G401 (cell line): ENCODE results near the gene ZFR. TPM values are rescaled to one million over a fixed set of nuclear protein-coding genes. Genes with fewer than 3 reads are reported as not detected.

Experiments used
- DNase-seq: peaks from one replicate; pipeline ENCODE4 v3.0.0-alpha.2; 2015; ENCODE audit warnings: low spot score
- in situ Hi-C: cut with HindIII; loops from 2 replicates; pipeline ENCODE4 v1.10.0; 2016; ENCODE audit warnings: low sequenced_read_pairs, mixed read lengths
- total RNA-seq: library from RNA; depleted of rRNA; stranded (reverse); fragments of >200 nt; shearing (Covaris generic); gene quantifications from 2 replicates; pipeline ENCODE4 v1.2.3, GENCODE V29; 2014; rRNA removed

The ZFR gene
- total RNA-seq: 62.1 and 93.9 TPM in 2 replicates

DNA sequence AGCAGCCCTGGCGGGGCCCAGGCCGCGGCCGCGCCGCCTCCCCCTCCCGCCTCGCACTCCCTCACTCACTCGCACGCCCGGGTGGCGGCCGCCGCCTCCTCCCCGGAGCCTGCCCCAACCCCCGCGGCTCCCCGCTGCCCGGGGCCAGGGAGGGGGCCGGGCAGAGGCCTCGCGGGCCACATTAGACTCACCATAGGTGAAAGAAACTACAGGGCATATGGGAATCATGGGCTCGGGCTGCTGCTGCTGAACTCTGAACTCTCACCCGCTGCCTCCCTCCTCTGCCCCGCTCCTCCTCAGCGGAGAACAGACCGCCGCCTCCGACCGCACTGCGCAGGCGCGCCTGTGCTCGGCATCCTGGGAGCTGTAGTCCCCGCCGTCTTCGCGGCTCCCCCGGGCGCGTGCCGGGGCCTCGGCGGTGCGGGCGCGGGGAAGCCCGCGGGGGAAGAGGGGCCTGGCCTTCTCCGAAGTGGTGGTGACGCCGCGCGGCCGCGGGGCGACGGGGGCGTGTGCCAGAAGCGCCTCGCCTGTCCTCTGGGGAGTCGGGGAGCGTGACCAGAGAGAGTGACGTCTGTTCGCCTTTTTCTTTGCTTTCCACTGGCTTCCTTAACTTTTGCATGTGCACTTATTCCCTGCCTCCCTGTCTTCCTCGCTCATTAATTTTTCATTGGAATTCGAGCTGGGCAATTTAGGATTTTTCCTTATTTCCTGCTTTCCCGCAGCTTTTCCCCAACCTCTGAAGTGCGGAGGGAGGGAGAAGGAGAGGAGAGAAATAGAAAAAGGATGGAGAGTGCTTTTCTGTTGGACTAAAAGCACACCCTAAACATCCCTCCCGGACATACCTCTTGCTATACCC is at the start of gene ZFR:
TSS of gene ZFR (minus strand) at position 310 of the 856 bp plus-strand sequence. CDS start at position 228, 82 bp downstream.
- peak; percentile 87 for DNase-seq
- in situ Hi-C loops: no loop called here

DNA sequence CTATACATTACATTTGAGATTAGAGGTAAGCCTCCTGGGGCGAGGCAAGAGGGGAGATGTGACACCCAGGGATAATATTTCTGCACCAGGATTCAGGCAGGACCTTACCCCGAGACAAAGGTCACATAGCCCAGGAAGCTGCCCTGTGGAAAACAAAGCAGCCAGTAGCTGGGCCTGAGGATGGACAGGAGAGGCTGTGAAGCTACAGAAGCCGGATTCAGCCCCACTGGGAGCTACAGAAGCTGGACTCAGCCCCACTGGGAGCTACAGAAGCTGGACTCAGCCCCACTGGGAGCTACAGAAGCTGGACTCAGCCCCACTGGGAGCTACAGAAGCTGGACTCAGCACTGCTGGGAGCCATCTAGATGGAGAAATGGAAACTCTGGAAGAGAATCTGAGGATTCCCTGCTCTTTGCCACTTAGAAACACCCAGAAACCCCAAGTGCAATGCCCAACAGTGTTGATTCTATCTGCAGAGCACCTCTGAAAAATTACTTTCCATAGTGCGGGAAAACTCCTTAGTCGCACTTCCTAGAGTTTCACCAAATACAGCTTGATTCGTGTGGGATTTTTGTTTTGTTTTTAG is 46.5 kb upstream of the ZFR start:
- in situ Hi-C loops: no loop called here
- DNase-seq: no peak

DNA sequence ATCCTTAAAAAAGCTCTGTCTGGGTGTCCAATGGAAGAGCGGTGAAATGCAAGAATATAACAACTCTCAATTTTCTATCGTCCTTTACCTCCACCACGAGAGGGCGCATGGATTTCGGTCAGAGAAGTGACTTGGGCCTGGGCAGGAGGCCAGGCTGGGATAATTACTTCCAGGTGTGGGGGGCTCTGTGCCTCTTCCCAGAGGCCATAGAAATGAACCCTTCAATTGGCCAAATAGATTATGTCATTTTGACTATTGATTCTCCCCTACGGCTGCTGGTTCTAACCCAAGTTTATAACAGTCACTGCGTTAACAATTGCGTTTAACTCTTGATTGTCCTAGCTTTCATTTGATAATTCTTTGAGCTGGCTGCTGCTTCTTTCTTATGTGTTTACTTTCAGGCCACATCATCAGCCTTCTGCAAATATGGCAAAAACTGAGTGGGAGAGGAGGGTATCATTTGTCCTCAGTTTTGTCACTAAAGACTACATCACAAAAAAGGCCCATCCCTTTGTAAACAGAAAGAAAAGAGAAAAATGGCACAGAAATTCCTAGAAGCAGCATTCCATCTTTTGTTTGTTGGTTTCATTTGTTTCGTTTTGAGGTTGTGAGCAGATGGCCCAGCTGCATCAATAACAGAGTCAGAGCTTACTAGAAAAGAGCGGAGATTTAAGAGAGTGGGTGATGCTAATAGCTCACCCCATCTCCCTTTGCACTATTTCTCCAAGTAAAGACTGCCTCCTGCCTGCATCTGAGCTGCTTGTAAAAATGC is 45.4 kb upstream of the ZFR start:
- peak; percentile 62 for DNase-seq
- in situ Hi-C loops: no loop called here

DNA sequence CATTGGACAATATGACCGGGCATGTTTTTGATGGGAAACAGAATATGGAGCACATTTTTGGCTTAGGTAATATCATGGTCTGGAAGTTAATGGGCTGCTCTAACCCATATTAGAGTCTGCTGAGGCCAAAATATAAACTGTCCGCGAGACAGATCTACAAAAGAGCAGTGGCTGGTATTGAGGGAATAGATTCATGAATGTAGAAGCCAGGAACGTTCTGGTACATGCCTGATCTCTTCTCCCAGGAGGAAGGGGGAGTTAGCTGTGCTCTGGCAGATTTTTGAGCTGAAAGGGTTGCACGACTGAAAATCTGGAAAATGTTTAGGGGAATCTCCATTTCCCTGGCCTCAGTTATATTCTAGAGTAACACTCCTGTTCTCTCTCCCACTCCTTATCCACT is 42.9 kb upstream of the ZFR start:
- in situ Hi-C loops: no loop called here
- no peak for DNase-seq

DNA sequence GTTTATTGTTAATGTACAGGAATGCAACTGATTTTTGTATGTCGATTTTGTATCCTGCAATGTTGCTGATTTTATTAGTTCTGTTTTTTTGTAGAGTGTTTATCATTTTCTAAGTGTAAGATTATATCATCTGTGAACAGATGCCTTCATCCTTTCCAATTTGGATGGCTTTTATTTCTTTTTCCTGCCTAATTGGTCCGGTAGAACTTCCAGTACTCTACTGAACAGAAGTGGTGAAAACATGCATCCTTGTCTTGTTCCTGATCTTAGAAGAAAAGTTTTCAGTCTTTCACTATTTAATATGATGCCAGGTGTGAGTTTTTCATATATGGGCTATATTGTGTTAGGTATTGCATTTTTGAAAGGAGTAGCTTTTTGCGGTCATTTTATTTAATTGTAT is 42.5 kb upstream of the ZFR start:
- in situ Hi-C loops: no loop called here
- DNase-seq: no peak

DNA sequence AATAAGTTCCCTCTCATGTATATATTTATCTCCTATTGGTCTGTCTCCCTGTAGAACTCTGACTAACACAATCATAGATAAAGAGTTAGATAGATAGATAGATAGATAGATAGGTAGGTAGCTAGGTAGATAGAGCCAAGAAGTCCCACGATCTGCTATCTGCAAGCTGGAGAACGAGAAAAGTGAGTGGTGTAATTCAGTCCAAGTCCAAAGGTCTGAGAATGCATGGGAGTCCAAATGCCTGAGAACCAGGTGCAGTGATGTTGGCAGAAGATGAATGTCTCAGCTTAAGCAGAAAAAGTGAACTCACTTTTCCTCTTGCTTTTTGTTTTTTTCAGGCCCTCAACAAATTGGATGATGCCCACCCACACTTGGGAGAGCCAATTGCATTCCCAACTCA is 37.7 kb upstream of the ZFR start:
- in situ Hi-C loops: no loop called here

DNA sequence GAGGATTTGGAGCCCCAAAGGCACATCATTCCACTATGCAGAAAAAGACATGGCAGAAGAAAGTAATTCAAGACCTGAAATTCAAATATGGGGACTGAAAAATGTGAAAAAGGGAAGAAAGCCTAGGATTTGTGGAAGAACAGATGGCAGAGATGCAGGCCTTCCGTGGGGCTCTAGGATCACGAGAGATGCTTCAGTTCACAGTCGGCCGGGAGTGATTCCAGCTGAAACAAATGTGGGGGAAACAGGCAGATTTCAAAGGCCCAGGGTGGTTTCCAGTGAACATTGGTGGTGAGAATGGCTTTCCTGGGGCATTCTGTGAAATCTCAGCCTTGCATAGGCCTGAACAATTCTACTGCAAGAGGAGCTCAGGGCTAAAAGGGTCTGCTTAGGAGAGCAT is 34.6 kb upstream of the ZFR start:
- in situ Hi-C loops: no loop called here

More for the DNA sequence above, 37.7 kb upstream of the ZFR start:
- no peak for DNase-seq

DNA sequence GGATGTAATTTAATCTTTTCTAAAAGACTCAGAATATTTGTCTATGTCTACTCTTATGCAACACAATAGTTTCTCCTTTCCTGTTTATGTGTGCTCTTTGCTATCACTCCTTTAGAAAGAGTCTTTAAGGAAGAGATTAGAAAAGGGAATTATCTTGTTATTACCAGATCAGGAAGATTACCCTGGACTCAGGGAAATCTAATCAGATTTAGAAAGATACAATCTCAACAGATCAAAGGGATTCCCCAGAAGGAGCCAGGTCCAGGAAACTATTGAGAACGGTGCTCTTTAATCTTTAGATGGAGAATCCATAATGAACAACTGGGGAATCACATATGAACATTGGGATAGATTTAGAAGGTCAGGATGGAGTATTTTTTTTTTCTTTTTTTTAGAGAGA is 32.4 kb upstream of the ZFR start:
- no peak for DNase-seq
- in situ Hi-C loops: no loop called here

More for the DNA sequence above, 34.6 kb upstream of the ZFR start:
- no peak for DNase-seq

DNA sequence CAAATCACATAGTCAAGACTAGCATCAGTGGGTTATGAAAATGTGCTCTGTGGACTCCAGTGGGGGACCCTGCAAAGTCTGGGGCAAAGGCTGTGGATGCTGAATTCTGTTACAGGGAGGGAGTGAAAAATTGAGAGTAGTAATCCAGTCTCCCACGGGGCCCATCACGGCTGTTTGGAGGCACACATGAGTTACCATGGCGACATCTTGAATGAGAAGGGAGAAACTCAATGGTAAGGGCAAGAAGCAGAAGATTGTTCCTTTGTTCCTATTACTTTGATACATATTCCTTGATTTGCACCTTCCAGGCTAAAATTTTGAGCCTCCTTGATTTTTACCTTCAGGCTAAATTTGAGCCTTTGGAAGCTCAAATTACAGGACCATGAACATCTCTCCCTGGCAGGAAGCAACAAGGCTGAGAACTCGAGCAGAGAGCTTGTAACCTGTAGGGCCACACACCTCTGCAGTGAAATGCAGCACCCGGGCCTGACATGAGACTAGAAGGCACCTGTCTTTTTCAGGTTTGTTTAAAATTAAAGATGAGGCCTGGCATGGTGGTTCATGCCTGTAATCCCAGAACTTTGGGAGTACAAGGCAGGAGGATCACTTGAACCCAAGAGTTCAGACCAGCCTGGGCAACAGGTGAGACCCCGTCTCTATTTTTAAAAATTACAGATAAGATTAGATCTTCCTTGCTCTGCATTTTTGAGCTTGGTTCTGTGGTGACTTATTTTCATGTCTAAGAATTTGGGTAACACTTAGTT is 31.0 kb upstream of the ZFR start:
- in situ Hi-C loops: no loop called here
- no peak for DNase-seq

DNA sequence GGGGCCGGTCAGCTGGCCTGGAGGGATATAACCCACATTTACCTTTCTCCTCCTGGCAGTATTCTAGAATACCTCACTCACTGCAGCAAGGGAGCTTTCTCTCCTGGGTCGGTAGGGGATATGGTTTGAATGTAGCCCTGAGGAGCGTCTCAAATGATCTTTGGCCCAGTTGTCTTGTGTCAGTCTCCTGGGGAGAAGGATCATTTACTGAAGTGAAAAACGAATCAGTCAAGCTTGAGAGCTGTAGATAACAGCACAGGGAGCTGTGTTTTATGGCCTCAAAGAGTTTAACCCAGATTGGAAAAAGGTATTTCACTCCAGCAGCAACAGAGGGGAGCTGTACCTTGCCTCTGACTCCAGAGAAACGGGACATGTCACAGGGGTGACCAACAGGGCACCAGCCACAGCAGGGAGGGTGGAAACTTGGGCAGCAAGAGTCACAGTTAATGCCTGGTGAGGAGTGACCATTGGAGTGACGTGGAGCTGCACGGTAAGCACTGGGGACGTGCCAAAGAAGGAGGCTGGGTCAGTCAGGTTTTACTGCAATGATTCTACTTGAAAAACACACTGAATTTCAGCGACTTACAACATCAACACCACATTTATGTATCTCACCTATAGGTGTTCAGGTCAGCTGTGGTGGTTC is 29.8 kb upstream of the ZFR start:
- in situ Hi-C loops: no loop called here
- no peak for DNase-seq

DNA sequence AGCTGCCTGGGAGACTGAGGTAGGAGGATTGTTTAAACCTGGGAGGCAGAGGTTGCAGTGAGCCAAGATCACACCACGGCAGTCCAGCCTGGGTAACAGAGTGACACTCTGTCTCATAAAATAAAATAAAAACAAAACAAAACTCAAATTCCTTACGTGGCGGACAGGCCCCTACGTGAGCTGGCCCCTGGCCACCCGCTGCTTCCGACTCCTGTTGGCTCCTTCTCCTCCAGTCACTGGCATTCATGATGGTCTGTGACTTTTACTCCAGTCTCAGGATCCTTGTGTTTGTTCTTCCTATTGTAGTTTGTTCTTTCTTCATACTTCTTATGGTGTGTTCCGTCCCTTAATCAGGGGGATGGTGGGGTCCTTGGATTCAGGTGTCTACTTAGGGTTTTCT is 28.5 kb upstream of the ZFR start:
- no peak for DNase-seq
- in situ Hi-C loops: no loop called here

DNA sequence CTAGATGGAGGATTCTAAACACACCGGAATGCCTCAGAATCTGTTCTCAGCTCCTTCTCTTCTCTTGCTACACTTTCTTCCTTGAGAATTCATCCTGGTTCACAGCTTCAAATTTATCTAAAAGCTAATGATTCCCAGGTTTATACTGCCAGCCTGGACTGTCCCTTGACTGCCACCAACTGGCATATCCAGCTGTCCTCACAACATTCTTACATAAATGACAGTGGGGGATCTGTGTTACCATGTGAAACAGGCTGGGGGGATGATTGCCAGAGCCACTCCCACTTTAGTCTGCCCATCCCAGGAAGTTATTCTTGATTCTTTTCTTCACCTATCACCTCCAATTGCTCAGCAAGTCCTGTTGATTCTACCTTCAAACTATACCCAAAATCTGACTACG is 27.2 kb upstream of the ZFR start:
- in situ Hi-C loops: no loop called here
- DNase-seq: no peak

DNA sequence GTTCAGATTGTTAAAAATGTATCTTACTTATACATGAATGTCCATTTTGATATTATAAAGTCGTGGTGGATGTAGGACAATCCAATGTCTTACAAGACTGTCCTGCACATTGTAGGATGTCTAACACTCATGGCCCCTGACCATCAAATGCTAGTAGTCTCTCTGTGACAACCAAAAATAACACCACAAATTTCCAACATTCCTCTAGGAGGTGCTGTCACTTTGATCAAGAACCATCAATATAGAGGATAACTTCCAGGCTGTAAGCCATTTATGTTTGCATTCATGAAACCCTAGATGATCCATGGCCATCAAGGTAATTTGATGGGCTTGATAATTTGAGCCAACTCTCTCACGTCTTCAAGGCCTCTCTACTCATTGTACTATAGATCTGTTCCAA is 20.5 kb upstream of the ZFR start:
- DNase-seq: no peak
- in situ Hi-C loops: no loop called here

DNA sequence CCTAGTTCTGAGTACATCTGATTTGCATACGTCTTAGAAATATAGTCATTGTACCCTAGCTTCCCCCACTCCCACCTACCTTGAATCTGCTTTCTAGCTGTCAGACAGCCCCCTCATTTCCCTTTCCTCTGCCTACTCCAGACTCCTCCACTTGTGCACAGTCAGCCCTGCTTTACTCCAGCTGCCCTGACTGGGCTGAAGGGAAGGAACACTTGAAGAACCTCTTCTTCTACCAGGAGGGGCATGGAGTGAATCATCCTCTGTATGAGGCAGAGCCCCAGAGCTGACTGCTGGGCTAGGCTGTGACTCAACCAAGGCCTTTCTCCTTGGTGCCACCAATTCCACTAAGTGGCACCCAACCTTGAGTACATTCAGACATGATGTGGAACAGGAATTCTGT is 18.1 kb upstream of the ZFR start:
- in situ Hi-C loops: no loop called here
- DNase-seq: no peak

DNA sequence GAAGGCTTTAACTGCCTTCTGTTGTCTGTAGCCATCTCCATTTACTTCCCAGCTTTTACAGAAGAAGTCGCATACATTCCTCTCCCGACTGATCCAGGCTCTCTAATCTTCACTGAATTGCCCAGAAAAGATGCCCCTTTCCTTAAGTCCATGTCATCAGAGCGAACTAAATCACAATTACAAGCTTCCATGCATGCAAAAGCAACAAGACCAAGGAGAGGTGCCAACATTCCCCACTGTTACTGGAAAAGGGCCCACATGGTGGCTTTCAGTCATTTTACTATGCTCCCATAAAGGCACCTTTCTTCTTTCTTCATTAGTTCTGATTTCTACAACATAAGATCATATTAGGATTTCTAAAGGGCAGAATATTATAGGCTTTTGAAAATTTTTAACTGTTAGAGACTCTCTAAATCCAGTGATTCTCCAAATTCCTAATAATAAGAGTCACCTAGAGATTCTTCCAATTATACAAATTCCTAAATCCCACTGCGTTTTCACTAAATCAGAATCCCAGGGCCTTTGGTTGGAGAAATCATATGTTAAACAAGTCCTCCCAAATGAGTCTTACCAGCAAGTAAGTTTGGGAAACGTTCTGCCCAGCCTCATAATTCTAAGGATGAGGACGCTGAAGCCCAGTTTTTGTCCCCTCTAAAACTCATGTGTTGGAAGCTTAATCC is 17.0 kb upstream of the ZFR start:
- DNase-seq: peak; percentile 40
- in situ Hi-C loops: no loop called here

DNA sequence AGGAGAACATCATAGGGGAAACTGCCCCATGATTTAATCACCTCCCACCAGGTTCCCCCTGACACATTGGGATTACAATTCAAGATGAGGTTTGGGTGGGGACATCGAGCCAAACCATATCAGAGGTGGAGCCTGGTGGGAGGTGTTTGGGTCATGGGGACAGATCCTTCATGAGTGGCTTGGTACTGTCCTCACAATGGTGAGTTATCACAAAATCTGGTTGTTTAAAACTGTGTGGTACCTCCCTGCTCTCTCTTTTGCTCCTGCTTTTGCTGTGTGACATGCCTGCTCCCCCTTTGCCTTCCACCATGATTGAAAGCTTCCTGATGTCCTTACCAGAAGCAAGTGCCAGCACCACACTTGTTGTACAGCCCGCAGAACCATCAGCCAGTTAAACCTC is 16.2 kb upstream of the ZFR start:
- in situ Hi-C loops: no loop called here
- no peak for DNase-seq

DNA sequence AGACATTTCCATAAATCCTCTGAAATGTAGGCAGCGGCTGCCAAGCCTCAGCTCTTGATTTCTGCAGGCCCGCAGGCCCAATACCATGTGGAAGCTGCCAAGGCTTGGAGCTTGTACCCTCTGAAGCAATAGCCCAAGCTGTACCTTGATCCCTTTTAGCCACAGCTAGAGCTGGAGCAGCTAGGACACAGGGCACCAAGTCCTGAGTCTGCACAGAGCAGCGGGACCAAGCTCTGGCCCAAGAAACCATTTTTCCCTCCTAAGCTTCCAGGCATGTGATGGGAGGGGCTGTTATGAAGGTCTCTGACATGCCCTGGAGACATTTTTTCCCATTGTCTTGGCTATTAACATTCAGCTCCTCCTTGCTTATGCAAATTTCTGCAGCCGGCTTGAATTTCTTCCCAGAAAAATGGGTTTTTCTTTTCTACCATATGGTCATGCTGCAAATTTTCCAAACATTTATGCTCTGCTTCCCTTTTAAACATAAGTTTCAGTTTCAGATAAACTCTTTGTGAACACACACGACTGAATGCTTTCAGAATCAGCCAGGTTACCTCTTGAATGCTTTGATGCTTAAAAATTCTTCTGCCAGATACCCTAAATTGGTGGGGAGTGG is 14.4 kb upstream of the ZFR start:
- in situ Hi-C loops: no loop called here
- DNase-seq: no peak

DNA sequence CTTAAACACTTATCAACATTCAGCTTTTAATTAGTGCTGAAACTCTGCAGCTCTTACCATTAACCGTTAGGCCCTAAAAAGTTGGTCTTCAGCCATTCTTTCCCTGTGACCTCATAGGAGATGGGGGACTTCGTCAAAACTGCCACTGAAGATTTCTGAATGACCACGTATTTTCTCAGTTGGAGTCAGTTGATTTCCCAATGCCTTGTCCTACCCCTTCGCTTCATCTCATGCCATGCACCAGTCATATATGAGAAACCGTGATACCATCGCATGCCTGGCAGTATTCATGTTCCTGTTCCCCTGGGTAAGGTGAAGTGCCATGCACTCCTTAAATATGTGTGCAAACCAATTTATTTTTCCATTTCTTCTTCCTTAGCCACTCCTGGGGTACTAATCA is 10.8 kb upstream of the ZFR start:
- in situ Hi-C loops: no loop called here
- no peak for DNase-seq
